GM12878 (cell line): ENCODE measurements around the gene NRXN3. TPM values are rescaled to one million over a fixed set of nuclear protein-coding genes. Genes with fewer than 3 reads are reported as not detected.

Experiments used
- BHLHE40 ChIP-seq, 2 experiments: fragments of 450-650 bp in 1 of 2; IDR thresholded peaks; 2 replicates each; pipeline ENCODE4 v1.6.1; 2011 to 2017; ENCODE audit warnings: low read depth in 2 of 2, borderline replicate concordance in 1 of 2, improper control_type of control experiment in 1 of 2, low read length in 1 of 2, mild to moderate bottlenecking in 1 of 2
- CREM ChIP-seq: IDR thresholded peaks from 2 replicates; pipeline ENCODE4 v1.6.1; 2014; ENCODE audit warnings: antibody characterized with exemption, low read depth
- ETV6 ChIP-seq, 2 experiments: fragments of 450-650 bp in 1 of 2; IDR thresholded peaks in 1 of 2; conservative IDR thresholded peaks in 1 of 2; 2 replicates each; pipeline ENCODE4 v1.6.1; 2014; ENCODE audit warnings: antibody characterized with exemption in 1 of 2, borderline replicate concordance in 1 of 2, low read depth in 1 of 2, mild to moderate bottlenecking in 1 of 2, moderate library complexity in 1 of 2
- NBN ChIP-seq: fragments of 450-650 bp; IDR thresholded peaks from 2 replicates; pipeline ENCODE4 v1.6.1; 2016
- NR2C2 ChIP-seq: IDR thresholded peaks from 2 replicates; pipeline ENCODE4 v1.6.1; 2011; ENCODE audit warnings: borderline replicate concordance, low read depth; ENCODE audit not compliant: control insufficient read depth, insufficient read length
- RUNX3 ChIP-seq: IDR thresholded peaks from 2 replicates; pipeline ENCODE4 v1.6.1; 2012; ENCODE audit warnings: low read length, inconsistent platforms
- TCF3 ChIP-seq: IDR thresholded peaks from 2 replicates; pipeline ENCODE4 v1.6.1; 2012; ENCODE audit warnings: low read depth, mild to moderate bottlenecking, low read length, borderline replicate concordance; ENCODE audit not compliant: insufficient read depth
- polyA plus RNA-seq, 11 experiments: library from polyadenylated mRNA; depleted of rRNA in 4 of 11; unstranded in 6 of 11; stranded (reverse) in 5 of 11; fragments of >200 nt; fragmentation: Nextera tagmentation in 4 of 11; fragmentation: Illumina TruSeq in 1 of 11; extraction: Ambion mirVana in 4 of 11; extraction: Trizol in 1 of 11; gene quantifications; 1 replicate in 1 of 11; 2 replicates in 10 of 11; pipeline versions ENCODE4 v1.2.1 to v1.2.3, GENCODE V29; 2011 to 2016; ENCODE audit warnings: inconsistent platforms in 2 of 11, missing spikeins in 2 of 11, low read depth in 1 of 11
- total RNA-seq, 4 experiments: library from RNA; depleted of rRNA in 3 of 4; stranded (reverse); fragments of >200 nt in 3 of 4; fragmentation: Illumina TruSeq in 1 of 4; extraction: Trizol in 1 of 4; gene quantifications; 2 replicates each; pipeline versions ENCODE4 v1.2.1 to v1.2.3, GENCODE V29; 2013 to 2021
- TF ChIP-seq, protein P1 (sequence below): IDR thresholded peaks from 2 replicates; pipeline ENCODE4 v1.6.1; 2012; ENCODE audit warnings: improper control_type of control experiment, low read depth, low read length; ENCODE audit not compliant: insufficient replicate concordance
- TF ChIP-seq, protein P2 (sequence below): fragments of 450-650 bp; IDR thresholded peaks from 2 replicates; pipeline ENCODE4 v1.6.1; 2014; ENCODE audit warnings: mild to moderate bottlenecking
- TF ChIP-seq, protein P3 (sequence below): fragments of 450-650 bp; IDR thresholded peaks from 2 replicates; pipeline ENCODE4 v1.6.1; 2017; ENCODE audit warnings: borderline replicate concordance

The NRXN3 gene
- total and polyA plus RNA-seq, 10 of the 15 experiments (the other 5 are each of a cell fraction or from before 2014, with no cell fraction given) = 0.52 to 3.3 (median 1.4) TPM

GRCh38 chr14:78153064-78153341 lies 17.2 kb upstream of the NRXN3 start (continued):
- TF ChIP-seq, protein P1, sequence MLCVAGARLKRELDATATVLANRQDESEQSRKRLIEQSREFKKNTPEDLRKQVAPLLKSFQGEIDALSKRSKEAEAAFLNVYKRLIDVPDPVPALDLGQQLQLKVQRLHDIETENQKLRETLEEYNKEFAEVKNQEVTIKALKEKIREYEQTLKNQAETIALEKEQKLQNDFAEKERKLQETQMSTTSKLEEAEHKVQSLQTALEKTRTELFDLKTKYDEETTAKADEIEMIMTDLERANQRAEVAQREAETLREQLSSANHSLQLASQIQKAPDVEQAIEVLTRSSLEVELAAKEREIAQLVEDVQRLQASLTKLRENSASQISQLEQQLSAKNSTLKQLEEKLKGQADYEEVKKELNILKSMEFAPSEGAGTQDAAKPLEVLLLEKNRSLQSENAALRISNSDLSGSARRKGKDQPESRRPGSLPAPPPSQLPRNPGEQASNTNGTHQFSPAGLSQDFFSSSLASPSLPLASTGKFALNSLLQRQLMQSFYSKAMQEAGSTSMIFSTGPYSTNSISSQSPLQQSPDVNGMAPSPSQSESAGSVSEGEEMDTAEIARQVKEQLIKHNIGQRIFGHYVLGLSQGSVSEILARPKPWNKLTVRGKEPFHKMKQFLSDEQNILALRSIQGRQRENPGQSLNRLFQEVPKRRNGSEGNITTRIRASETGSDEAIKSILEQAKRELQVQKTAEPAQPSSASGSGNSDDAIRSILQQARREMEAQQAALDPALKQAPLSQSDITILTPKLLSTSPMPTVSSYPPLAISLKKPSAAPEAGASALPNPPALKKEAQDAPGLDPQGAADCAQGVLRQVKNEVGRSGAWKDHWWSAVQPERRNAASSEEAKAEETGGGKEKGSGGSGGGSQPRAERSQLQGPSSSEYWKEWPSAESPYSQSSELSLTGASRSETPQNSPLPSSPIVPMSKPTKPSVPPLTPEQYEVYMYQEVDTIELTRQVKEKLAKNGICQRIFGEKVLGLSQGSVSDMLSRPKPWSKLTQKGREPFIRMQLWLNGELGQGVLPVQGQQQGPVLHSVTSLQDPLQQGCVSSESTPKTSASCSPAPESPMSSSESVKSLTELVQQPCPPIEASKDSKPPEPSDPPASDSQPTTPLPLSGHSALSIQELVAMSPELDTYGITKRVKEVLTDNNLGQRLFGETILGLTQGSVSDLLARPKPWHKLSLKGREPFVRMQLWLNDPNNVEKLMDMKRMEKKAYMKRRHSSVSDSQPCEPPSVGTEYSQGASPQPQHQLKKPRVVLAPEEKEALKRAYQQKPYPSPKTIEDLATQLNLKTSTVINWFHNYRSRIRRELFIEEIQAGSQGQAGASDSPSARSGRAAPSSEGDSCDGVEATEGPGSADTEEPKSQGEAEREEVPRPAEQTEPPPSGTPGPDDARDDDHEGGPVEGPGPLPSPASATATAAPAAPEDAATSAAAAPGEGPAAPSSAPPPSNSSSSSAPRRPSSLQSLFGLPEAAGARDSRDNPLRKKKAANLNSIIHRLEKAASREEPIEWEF = no peak
- TF ChIP-seq NR2C2 (no peak), ETV6 (conservative IDR thresholded peaks at IDR 0.05 in 1 of 2, IDR thresholded peaks at IDR 0.05 in 1 of 2; ENCODE audit: borderline replicate concordance in 1 of 2, low read depth in 1 of 2) (no peak), BHLHE40 (IDR thresholded peaks at IDR 0.05; ENCODE audit: borderline replicate concordance in 1 of 2, low read depth in 2 of 2, low read length in 1 of 2) (no peak), CREM (no peak), NBN (no peak), TCF3 (no peak), RUNX3 (no peak)
- TF ChIP-seq, protein P2, sequence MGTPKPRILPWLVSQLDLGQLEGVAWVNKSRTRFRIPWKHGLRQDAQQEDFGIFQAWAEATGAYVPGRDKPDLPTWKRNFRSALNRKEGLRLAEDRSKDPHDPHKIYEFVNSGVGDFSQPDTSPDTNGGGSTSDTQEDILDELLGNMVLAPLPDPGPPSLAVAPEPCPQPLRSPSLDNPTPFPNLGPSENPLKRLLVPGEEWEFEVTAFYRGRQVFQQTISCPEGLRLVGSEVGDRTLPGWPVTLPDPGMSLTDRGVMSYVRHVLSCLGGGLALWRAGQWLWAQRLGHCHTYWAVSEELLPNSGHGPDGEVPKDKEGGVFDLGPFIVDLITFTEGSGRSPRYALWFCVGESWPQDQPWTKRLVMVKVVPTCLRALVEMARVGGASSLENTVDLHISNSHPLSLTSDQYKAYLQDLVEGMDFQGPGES = no peak
- TF ChIP-seq, protein P3, sequence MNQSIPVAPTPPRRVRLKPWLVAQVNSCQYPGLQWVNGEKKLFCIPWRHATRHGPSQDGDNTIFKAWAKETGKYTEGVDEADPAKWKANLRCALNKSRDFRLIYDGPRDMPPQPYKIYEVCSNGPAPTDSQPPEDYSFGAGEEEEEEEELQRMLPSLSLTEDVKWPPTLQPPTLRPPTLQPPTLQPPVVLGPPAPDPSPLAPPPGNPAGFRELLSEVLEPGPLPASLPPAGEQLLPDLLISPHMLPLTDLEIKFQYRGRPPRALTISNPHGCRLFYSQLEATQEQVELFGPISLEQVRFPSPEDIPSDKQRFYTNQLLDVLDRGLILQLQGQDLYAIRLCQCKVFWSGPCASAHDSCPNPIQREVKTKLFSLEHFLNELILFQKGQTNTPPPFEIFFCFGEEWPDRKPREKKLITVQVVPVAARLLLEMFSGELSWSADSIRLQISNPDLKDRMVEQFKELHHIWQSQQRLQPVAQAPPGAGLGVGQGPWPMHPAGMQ = no peak
